Stomach (tissue), 9 donors: ENCODE data around the gene FCHO1. TPM values are rescaled to one million over a fixed set of nuclear protein-coding genes. Genes with fewer than 3 reads are reported as not detected.

ENCODE experiments used
- DNase-seq, 2 donors: peaks; one replicate each; pipeline versions ENCODE4 v3.0.0 to v3.0.0-alpha.2; 2013 to 2019
- H3K27ac ChIP-seq, 5 donors: fragments of 200-600 bp in 4 of 5; sonication (generic) in 4 of 5; one replicate each; pipeline ENCODE4 v1.5.1; 2013 to 2019; ENCODE audit warnings: mild to moderate bottlenecking in 1 of 5, moderate library complexity in 1 of 5
- H3K27me3 ChIP-seq, 3 donors: fragments of 200-600 bp; sonication (generic); one replicate each; pipeline ENCODE4 v1.5.1; 2017 to 2019; ENCODE audit warnings: mixed run types in 1 of 3
- H3K36me3 ChIP-seq, 4 donors: fragments of 200-600 bp; sonication (generic); 1 replicate in 3 of 4; 2 replicates in 1 of 4; pipeline ENCODE4 v1.5.1; 2016 to 2019
- H3K4me1 ChIP-seq, 4 donors: fragments of 200-600 bp; sonication (generic); one replicate each; pipeline ENCODE4 v1.5.1; 2016 to 2019
- H3K4me3 ChIP-seq, 4 donors: fragments of 200-600 bp; sonication (generic) in 3 of 4; one replicate each; pipeline ENCODE4 v1.5.1; 2016 to 2019; ENCODE audit warnings: mild to moderate bottlenecking in 1 of 4
- H3K9me3 ChIP-seq, 4 donors: fragments of 200-600 bp; sonication (generic); one replicate each; pipeline ENCODE4 v1.5.1; 2016 to 2019
- CTCF ChIP-seq, 7 experiments: fragments of 450-650 bp in 4 of 7; fragments of 200-600 bp in 3 of 7; sonication (generic) in 3 of 7; IDR thresholded peaks; one replicate each; pipeline ENCODE4 v1.5.1; 2016 to 2019; ENCODE audit warnings: antibody characterized with exemption in 7 of 7, control low read depth in 2 of 7, mild to moderate bottlenecking in 1 of 7
- EP300 ChIP-seq: sonication (generic); formaldehyde crosslinking; IDR thresholded peaks from one replicate; pipeline ENCODE4 v1.6.1; 2017; ENCODE audit warnings: antibody characterized with exemption
- POLR2A ChIP-seq, 4 donors: fragments of 450-650 bp; IDR thresholded peaks; one replicate each; pipeline ENCODE4 v1.6.1; 2016; ENCODE audit warnings: antibody characterized with exemption in 4 of 4, control low read depth in 2 of 4, mild to moderate bottlenecking in 1 of 4, moderate library complexity in 1 of 4
- POLR2AphosphoS5 ChIP-seq, 3 donors: sonication (generic); formaldehyde crosslinking; IDR thresholded peaks; one replicate each; pipeline ENCODE4 v1.6.1; 2016; ENCODE audit warnings: antibody characterized with exemption in 3 of 3
- WGBS, 5 donors: extraction: QIAGEN DNeasy Blood & Tissue Kit in 3 of 5; methylation state at CpG; one replicate each; pipeline versions ENCODE4 v1.1.5 to v1.1.7; 2013 to 2018; 5-methylcytosine and 5-hydroxymethylcytosine counted together
- intact Hi-C: fragments of 100-400 bp; cut with DNase I; formaldehyde crosslinking; loops from one replicate; pipeline ENCODE4 v1.15.1; 2023; ENCODE audit warnings: low total_unique reads
- polyA plus RNA-seq, 3 donors: library from polyadenylated mRNA; stranded (reverse); fragments of 200-250 nt; gene quantifications; one replicate each; pipeline ENCODE4 v1.2.3, GENCODE V29; 2013
- total RNA-seq, 5 donors: library from RNA; depleted of rRNA; stranded (reverse); fragments of >200 nt; gene quantifications; one replicate each; pipeline versions ENCODE4 v1.1.0 to v1.2.3, GENCODE V29; 2014 to 2016
- donor health status: healthy with polysubstance abuse.
- donor health status: Bipolar disorder and iron deficiency.
- donor health status: healthy.

The FCHO1 gene
- total and polyA plus RNA-seq, 8 donors: 0.53 to 9.3 (median 0.92) TPM; not detected in 1

- peak; percentile 95 to 97 for DNase-seq
- H3K36me3 ChIP-seq: no peaks in the 10 kb centered on the region
- peak within 1 kb of the TSS; percentile 72 to 95 (median 87) for H3K27ac ChIP-seq
- H3K9me3 ChIP-seq: no peaks in the 10 kb centered on the region
- TF ChIP-seq POLR2AphosphoS5 (IDR thresholded peaks at IDR 0.05) (peak in 2 of 3 donors; percentile 77 to 82), CTCF (IDR thresholded peaks at IDR 0.05) (no peak), POLR2A (IDR thresholded peaks at IDR 0.05) (peak in 2 of 4 donors; percentile 56 to 86)
- peaks cover 28 to 44% (median 29%) of the 10 kb centered on the region in 4 donors for H3K4me1 ChIP-seq
- 3 to 6% (median 4%) methylated on average over 45 to 50 of the region's 50 CpGs for WGBS, 5 donors
- H3K27me3 ChIP-seq: peaks cover 8 to 68% (median 13%) of the 10 kb centered on the region in 3 donors
- intact Hi-C loops: no loop called here
- peak within 1 kb of the TSS; percentile 42 to 59 (median 48) for H3K4me3 ChIP-seq
These were observed 43.6 kb downstream of the FCHO1 start, which contains the start of gene B3GNT3 for GRCh38 chr19:17794731-17795494. TSS of gene B3GNT3 (plus strand) at chr19:17795138. CDS start at chr19:17807808, 12,670 bp downstream.

DNA sequence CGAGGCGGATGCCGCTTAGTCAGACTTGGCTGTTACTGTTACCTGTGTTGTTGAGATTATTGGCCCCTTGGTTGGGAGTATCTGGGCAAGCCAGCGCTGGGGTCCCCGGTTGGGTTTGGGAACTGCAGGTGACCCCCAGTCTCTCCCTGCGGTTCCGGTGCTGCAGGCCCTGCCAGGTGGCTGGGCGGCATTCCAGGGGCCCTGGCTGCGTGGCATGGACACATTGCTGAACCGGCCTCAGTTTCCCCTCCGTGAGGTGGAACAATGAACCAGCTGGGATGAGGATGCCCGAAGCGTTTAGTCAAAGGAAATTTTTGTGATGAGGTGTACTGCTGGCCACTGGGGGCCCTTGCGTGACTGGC, 44.2 kb downstream of the FCHO1 start:
- Histone ChIP-seq H3K27ac (peak overlapping the region; percentile 72 to 95 (median 87)), H3K4me1 (peaks cover 25 to 44% (median 28%) of the 10 kb centered on the region in 4 donors), H3K27me3 (peaks cover 8 to 74% (median 13%) of the 10 kb centered on the region in 3 donors), H3K4me3 (peak overlapping the region; percentile 42 to 59 (median 48)), H3K36me3 (no peaks in the 10 kb centered on the region), H3K9me3 (no peaks in the 10 kb centered on the region)
- intact Hi-C loops: no loop called here
- 14 to 28% (median 20%) methylated on average over 10 to 14 of the region's 14 CpGs for WGBS, 5 donors
- TF ChIP-seq EP300 (no peak), POLR2AphosphoS5 (IDR thresholded peaks at IDR 0.05) (no peak), POLR2A (IDR thresholded peaks at IDR 0.05) (no peak), CTCF (IDR thresholded peaks at IDR 0.05) (no peak)
- peak in 1 of 2 donors; percentile 43 for DNase-seq

DNA sequence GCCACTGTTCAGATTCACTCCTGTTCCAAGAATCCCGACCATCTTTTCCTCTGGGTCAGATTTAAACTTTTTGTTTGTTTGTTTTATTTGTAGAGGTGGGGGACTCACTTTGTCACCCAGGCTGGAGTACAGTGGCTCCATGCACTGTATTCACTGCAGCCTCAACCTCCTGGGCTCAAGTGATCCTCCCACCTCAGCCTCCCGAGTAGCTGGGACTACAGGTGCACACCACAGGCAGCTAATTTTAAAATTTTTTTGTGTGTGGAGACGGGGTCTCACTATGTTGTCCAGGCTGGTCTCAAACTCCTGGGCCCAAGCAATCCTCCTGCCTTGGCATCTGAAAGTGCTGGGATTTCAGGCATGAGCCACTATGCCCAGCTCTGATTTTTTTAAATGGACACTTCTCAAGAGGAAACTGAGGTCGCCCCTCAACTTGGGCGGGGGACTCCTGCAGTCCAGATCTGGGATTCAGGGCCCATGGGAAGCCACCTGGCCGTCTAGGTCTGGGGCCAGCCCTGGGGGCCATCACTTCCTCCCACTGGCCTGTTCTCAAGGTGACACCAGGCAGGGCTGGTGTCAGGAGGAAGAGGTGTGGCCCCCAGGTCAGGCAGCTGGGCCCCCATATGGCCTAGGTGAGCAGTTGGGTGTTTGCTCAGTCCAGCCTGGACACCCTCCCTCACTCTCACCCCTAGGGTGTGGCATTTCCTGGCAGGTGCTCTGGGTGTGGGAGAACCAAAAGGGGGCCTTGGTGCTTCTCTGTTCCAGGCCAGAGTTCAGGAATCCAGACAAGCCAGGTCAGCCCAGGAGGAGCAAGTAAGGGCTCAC, 44.9 kb downstream of the FCHO1 start:
- Histone ChIP-seq H3K27me3 (peaks cover 8 to 77% (median 13%) of the 10 kb centered on the region in 3 donors), H3K4me1 (peaks cover 21 to 44% (median 24%) of the 10 kb centered on the region in 4 donors), H3K36me3 (peaks cover 0 to 2% (median 0%) of the 10 kb centered on the region in 4 donors), H3K27ac (peak overlapping the region; percentile 72 to 95 (median 87)), H3K4me3 (peak overlapping the region; percentile 42 to 59 (median 48)), H3K9me3 (no peaks in the 10 kb centered on the region)
- 22 to 43% (median 23%) methylated on average over 6 of the region's 6 CpGs for WGBS, 5 donors
- intact Hi-C loops: no loop called here
- DNase-seq: peak; percentile 77 to 89
- TF ChIP-seq POLR2AphosphoS5 (IDR thresholded peaks at IDR 0.05): peak in 2 of 3 donors; percentile 86
- TF ChIP-seq CTCF (IDR thresholded peaks at IDR 0.05): no peak

GRCh38 chr19:17796838-17797423, 45.7 kb downstream of the FCHO1 start:
- Histone ChIP-seq H3K4me3 (peak overlapping the region in 3 of 4 donors; percentile 24 to 59 (median 54)), H3K27ac (peak overlapping the region; percentile 72 to 95 (median 87)), H3K4me1 (peaks cover 15 to 42% (median 22%) of the 10 kb centered on the region in 4 donors), H3K36me3 (peaks cover 0 to 5% (median 0%) of the 10 kb centered on the region in 4 donors), H3K27me3 (peaks cover 8 to 83% (median 13%) of the 10 kb centered on the region in 3 donors), H3K9me3 (no peaks in the 10 kb centered on the region)
- WGBS, 5 donors: 11 to 50% (median 24%) methylated on average over 1 of the region's 1 CpG
- intact Hi-C loops: no loop called here
- no peak for DNase-seq
- TF ChIP-seq CTCF (IDR thresholded peaks at IDR 0.05) (no peak), POLR2A (IDR thresholded peaks at IDR 0.05) (no peak), EP300 (no peak), POLR2AphosphoS5 (IDR thresholded peaks at IDR 0.05) (no peak)
